PC-3 (cell line): ENCODE results near the gene SERPIND1.

ENCODE experiments used
- EZH2 ChIP-seq: fragments of 300-600 bp; sonication (generic); IDR thresholded peaks from one replicate; pipeline ENCODE4 v1.6.1; 2017; ENCODE audit warnings: antibody characterized with exemption, mild to moderate bottlenecking, low read length; ENCODE audit not compliant: unreplicated experiment
- TF ChIP-seq, protein P1 (sequence below): fragments of 300-600 bp; sonication (generic); conservative IDR thresholded peaks from 2 replicates; pipeline ENCODE4 v1.5.1; 2017; ENCODE audit warnings: antibody characterized with exemption, low read depth, mild to moderate bottlenecking, low read length

DNA sequence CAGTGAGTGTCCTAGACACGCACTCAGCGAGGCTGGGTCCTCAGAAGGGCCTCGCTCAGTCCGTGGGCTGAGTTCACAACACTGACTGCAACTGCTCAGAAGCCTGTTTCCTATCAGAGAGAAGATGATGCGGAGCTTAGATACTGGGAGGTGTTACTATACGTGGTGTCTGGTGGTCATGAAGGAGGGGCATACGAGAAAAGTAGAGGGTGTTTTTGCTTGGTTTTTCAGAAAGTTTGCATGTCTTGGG, 9.5 kb upstream of the SERPIND1 start:
- TF ChIP-seq, protein P1, sequence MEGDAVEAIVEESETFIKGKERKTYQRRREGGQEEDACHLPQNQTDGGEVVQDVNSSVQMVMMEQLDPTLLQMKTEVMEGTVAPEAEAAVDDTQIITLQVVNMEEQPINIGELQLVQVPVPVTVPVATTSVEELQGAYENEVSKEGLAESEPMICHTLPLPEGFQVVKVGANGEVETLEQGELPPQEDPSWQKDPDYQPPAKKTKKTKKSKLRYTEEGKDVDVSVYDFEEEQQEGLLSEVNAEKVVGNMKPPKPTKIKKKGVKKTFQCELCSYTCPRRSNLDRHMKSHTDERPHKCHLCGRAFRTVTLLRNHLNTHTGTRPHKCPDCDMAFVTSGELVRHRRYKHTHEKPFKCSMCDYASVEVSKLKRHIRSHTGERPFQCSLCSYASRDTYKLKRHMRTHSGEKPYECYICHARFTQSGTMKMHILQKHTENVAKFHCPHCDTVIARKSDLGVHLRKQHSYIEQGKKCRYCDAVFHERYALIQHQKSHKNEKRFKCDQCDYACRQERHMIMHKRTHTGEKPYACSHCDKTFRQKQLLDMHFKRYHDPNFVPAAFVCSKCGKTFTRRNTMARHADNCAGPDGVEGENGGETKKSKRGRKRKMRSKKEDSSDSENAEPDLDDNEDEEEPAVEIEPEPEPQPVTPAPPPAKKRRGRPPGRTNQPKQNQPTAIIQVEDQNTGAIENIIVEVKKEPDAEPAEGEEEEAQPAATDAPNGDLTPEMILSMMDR: no peak
- TF ChIP-seq EZH2: no peak
